SU-DHL-6 (cell line): ENCODE measurements around the gene RAPGEF4.

ENCODE experiments used
- H2AFZ ChIP-seq: fragments of 200-600 bp; sonication (generic); 2 replicates; pipeline ENCODE4 v1.6.1; 2014; ENCODE audit warnings: low read depth, mild to moderate bottlenecking, moderate library complexity, mixed read lengths, antibody characterized with exemption, low read length; ENCODE audit not compliant: severe bottlenecking
- H3F3A ChIP-seq: fragments of 200-600 bp; shearing (Covaris generic); 2 replicates; pipeline ENCODE4 v1.6.0; 2016; ENCODE audit warnings: antibody characterized with exemption, mild to moderate bottlenecking; ENCODE audit not compliant: insufficient read depth
- H3K27ac ChIP-seq: fragments of 200-600 bp; sonication (generic); 2 replicates; pipeline ENCODE4 v1.5.1; 2016; ENCODE audit warnings: low read depth, mild to moderate bottlenecking, low read length, moderate library complexity, mixed read lengths
- H3K27me3 ChIP-seq: fragments of 200-600 bp; sonication (generic), shearing (Covaris generic); 2 replicates; pipeline ENCODE4 v1.6.0; 2014; ENCODE audit warnings: mild to moderate bottlenecking, low read length
- H3K36me3 ChIP-seq: fragments of 200-600 bp; sonication (generic); 2 replicates; pipeline ENCODE4 v1.6.1; 2014; ENCODE audit warnings: mild to moderate bottlenecking, low read length, mixed read lengths
- H3K4me2 ChIP-seq: fragments of 300-600, 200-600 bp; shearing (Covaris generic), sonication (generic); 2 replicates; pipeline ENCODE4 v1.6.0; 2014; ENCODE audit warnings: low read length, low read depth, mild to moderate bottlenecking; ENCODE audit not compliant: poor library complexity, severe bottlenecking
- H3K4me3 ChIP-seq: fragments of 200-600 bp; sonication (generic); 2 replicates; pipeline ENCODE4 v1.5.1; 2014; ENCODE audit warnings: antibody characterized with exemption, low read length, mild to moderate bottlenecking, mixed read lengths; ENCODE audit not compliant: insufficient read depth, poor library complexity, severe bottlenecking
- H3K79me2 ChIP-seq: fragments of 200-600 bp; sonication (generic); 2 replicates; pipeline ENCODE4 v1.6.1; 2014; ENCODE audit warnings: mild to moderate bottlenecking, low read length, moderate library complexity; ENCODE audit not compliant: insufficient read depth
- H3K9ac ChIP-seq: fragments of 200-600 bp; sonication (generic); 2 replicates; pipeline ENCODE4 v1.7.0; 2014; ENCODE audit warnings: mild to moderate bottlenecking, low read length
- H3K9me2 ChIP-seq: fragments of 200-600 bp; sonication (generic); replicated peaks from 2 replicates; pipeline ENCODE4 v1.6.1; 2014; ENCODE audit warnings: low read length; ENCODE audit not compliant: insufficient read depth
- H3K9me3 ChIP-seq: fragments of 200-600 bp; sonication (generic); 2 replicates; pipeline ENCODE4 v1.6.1; 2014; ENCODE audit warnings: low read length, mixed read lengths; ENCODE audit not compliant: insufficient read depth
- H4K20me1 ChIP-seq: fragments of 200-600 bp; sonication (generic); 2 replicates; pipeline ENCODE4 v1.6.1; 2014; ENCODE audit warnings: low read depth, mild to moderate bottlenecking, antibody characterized with exemption, low read length, moderate library complexity, mixed read lengths
- EZH2phosphoT487 ChIP-seq: fragments of 200-600 bp; sonication (generic), shearing (Covaris generic); conservative IDR thresholded peaks from 2 replicates; pipeline ENCODE4 v1.6.1; 2018; ENCODE audit warnings: mild to moderate bottlenecking, antibody characterized with exemption, low read length, moderate library complexity, mixed read lengths
- TF ChIP-seq, protein P1 (sequence below): fragments of 200-600 bp; sonication (generic); IDR thresholded peaks from one replicate; pipeline ENCODE4 v1.5.1; 2017; ENCODE audit warnings: antibody characterized with exemption, mild to moderate bottlenecking, low read length, moderate library complexity; ENCODE audit not compliant: insufficient read depth, poor library complexity, severe bottlenecking

The RAPGEF4 gene

GRCh38 chr2:172931918-172932520 is 196.4 kb downstream of the RAPGEF4 start:
- no peaks in the 10 kb centered on the region for H3K9me2 ChIP-seq
- H2AFZ ChIP-seq = no peak overlapping the region
- H3K36me3 ChIP-seq = no peaks in the 10 kb centered on the region
- H3K9me3 ChIP-seq = no peaks in the 10 kb centered on the region
- TF ChIP-seq, protein P1, sequence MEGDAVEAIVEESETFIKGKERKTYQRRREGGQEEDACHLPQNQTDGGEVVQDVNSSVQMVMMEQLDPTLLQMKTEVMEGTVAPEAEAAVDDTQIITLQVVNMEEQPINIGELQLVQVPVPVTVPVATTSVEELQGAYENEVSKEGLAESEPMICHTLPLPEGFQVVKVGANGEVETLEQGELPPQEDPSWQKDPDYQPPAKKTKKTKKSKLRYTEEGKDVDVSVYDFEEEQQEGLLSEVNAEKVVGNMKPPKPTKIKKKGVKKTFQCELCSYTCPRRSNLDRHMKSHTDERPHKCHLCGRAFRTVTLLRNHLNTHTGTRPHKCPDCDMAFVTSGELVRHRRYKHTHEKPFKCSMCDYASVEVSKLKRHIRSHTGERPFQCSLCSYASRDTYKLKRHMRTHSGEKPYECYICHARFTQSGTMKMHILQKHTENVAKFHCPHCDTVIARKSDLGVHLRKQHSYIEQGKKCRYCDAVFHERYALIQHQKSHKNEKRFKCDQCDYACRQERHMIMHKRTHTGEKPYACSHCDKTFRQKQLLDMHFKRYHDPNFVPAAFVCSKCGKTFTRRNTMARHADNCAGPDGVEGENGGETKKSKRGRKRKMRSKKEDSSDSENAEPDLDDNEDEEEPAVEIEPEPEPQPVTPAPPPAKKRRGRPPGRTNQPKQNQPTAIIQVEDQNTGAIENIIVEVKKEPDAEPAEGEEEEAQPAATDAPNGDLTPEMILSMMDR = peak; percentile 69
- TF ChIP-seq EZH2phosphoT487 = no peak
- H3K4me2 ChIP-seq = no peak overlapping the region
- H4K20me1 ChIP-seq = no peaks in the 10 kb centered on the region
- no peak overlapping the region for H3K4me3 ChIP-seq
- H3K79me2 ChIP-seq = no peaks in the 10 kb centered on the region
- H3K9ac ChIP-seq = no peak overlapping the region
- H3K27me3 ChIP-seq = no peaks in the 10 kb centered on the region
- H3F3A ChIP-seq = no peaks in the 10 kb centered on the region
- no peak overlapping the region for H3K27ac ChIP-seq

- Histone ChIP-seq H4K20me1 (no peaks in the 10 kb centered on the region), H3K36me3 (no peaks in the 10 kb centered on the region), H3K79me2 (no peaks in the 10 kb centered on the region), H3K4me2 (no peak overlapping the region), H3K9me3 (no peaks in the 10 kb centered on the region), H3F3A (no peaks in the 10 kb centered on the region), H3K9me2 (no peaks in the 10 kb centered on the region), H3K4me3 (no peak overlapping the region), H2AFZ (no peak overlapping the region), H3K27me3 (no peaks in the 10 kb centered on the region), H3K27ac (no peak overlapping the region), H3K9ac (no peak overlapping the region)
- TF ChIP-seq EZH2phosphoT487 = no peak
- TF ChIP-seq, protein P1 = no peak
These were observed 202.5 kb downstream of the RAPGEF4 start for GRCh38 chr2:172937884-172938712.

DNA sequence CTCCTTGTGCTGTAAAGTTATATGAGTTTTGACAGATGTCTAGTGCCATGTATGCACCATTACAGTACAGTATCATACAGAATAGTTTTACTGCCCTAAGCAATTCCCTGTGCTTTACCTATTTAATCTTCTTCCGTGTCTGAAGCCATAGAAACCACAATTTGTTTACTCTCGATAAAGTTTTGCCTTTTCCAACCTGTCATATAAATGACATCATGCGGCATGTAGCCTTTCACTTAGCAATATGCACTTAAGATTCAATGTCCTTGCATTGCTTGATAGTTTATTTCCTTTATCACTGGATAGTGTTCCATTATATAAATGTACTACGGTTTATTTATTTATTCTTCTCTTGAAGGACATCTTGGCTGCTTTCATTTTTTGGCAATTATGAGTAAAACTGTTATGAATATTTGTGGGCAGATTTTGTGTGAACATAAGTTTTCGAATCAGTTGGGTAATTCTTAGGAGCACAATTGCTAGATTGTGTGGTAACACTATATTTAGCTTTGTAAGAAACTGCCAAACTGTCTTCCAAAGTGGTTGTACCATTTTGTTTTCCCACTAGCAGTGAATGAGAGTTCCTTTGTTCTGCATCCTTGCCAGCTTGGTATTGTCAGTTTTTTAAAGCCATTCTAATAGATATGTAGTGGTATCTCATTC is 203.2 kb downstream of the RAPGEF4 start:
- TF ChIP-seq, protein P1 = no peak
- no peak for TF ChIP-seq EZH2phosphoT487
- no peak overlapping the region for H3K4me3 ChIP-seq
- no peaks in the 10 kb centered on the region for H4K20me1 ChIP-seq
- no peak overlapping the region for H3K9ac ChIP-seq
- H3K9me2 ChIP-seq = no peaks in the 10 kb centered on the region
- H3K4me2 ChIP-seq = no peak overlapping the region
- no peak overlapping the region for H2AFZ ChIP-seq
- H3K27ac ChIP-seq = no peak overlapping the region
- H3K9me3 ChIP-seq = no peaks in the 10 kb centered on the region
- no peaks in the 10 kb centered on the region for H3K79me2 ChIP-seq
- no peaks in the 10 kb centered on the region for H3K27me3 ChIP-seq
- H3F3A ChIP-seq = no peaks in the 10 kb centered on the region
- H3K36me3 ChIP-seq = no peaks in the 10 kb centered on the region
